ENCODE data around the gene SCAMP3.
"Not testable (repeated sequence)": the region's sequence is repeated elsewhere in the genome, so short reads cannot be mapped to it uniquely, and the experiment has no call there.

SCAMP3 gene

GRCh38 chr1:155245163-155245524 lies 17.0 kb downstream of the SCAMP3 start:
- in situ Hi-C loops (cut with HindIII; ENCODE audit: low pct_unique_long_range_greater_than_20kb, low sequenced_read_pairs) = no loop called here
- DNase-seq (ENCODE audit: low read depth in 1 of 2, low spot score in 1 of 2) = no peak
- no peak for TF ChIP-seq JUND (IDR thresholded peaks at IDR 0.05; ENCODE audit: low read depth)

- no peak for TF ChIP-seq JUND (IDR thresholded peaks at IDR 0.05; ENCODE audit: low read depth)
- peak; percentile 96 to 100 for DNase-seq (ENCODE audit: low read depth in 1 of 2, low spot score in 1 of 2)
- in situ Hi-C loops (cut with HindIII; ENCODE audit: low pct_unique_long_range_greater_than_20kb, low sequenced_read_pairs) = no loop called here
Observed at GRCh38 chr1:155244368-155245162, 17.6 kb downstream of the SCAMP3 start.

- TF ChIP-seq JUND (IDR thresholded peaks at IDR 0.05; ENCODE audit: low read depth) = no peak
- in situ Hi-C loops (cut with HindIII; ENCODE audit: low pct_unique_long_range_greater_than_20kb, low sequenced_read_pairs) = no loop called here
- no peak for DNase-seq (ENCODE audit: low read depth in 1 of 2, low spot score in 1 of 2)
Observed at GRCh38 chr1:155242805-155243358, 19.3 kb downstream of the SCAMP3 start.

GRCh38 chr1:155241841-155242264 lies 20.3 kb downstream of the SCAMP3 start:
- no peak for TF ChIP-seq JUND (IDR thresholded peaks at IDR 0.05; ENCODE audit: low read depth)
- DNase-seq (ENCODE audit: low read depth in 1 of 2, low spot score in 1 of 2) = no peak
- in situ Hi-C loops (cut with HindIII; ENCODE audit: low pct_unique_long_range_greater_than_20kb, low sequenced_read_pairs) = no loop called here

GRCh38 chr1:155241069-155241679 lies 21.0 kb downstream of the SCAMP3 start:
- in situ Hi-C loops (cut with HindIII; ENCODE audit: low pct_unique_long_range_greater_than_20kb, low sequenced_read_pairs) = no loop called here
- peak; percentile 80 to 92 for DNase-seq (ENCODE audit: low read depth in 1 of 2, low spot score in 1 of 2)
- TF ChIP-seq JUND (IDR thresholded peaks at IDR 0.05; ENCODE audit: low read depth) = 0 out of 2 replicates have a peak, but pooled peaks have one; percentile 14

- TF ChIP-seq JUND (IDR thresholded peaks at IDR 0.05; ENCODE audit: low read depth) = no peak
- no peak for DNase-seq (ENCODE audit: low read depth in 1 of 2, low spot score in 1 of 2)
- in situ Hi-C loops (cut with HindIII; ENCODE audit: low pct_unique_long_range_greater_than_20kb, low sequenced_read_pairs) = no loop called here
Observed at GRCh38 chr1:155236451-155236850, 25.7 kb downstream of the SCAMP3 start.

GRCh38 chr1:155235375-155235774 lies 26.8 kb downstream of the SCAMP3 start:
- in situ Hi-C loops (cut with HindIII; ENCODE audit: low pct_unique_long_range_greater_than_20kb, low sequenced_read_pairs); DNase-seq (ENCODE audit: low read depth in 1 of 2, low spot score in 1 of 2): not testable (repeated sequence)

GRCh38 chr1:155233502-155233901 lies 28.7 kb downstream of the SCAMP3 start:
- in situ Hi-C loops (cut with HindIII; ENCODE audit: low pct_unique_long_range_greater_than_20kb, low sequenced_read_pairs) = not testable (repeated sequence)

GRCh38 chr1:155232001-155232978 lies 29.9 kb downstream of the SCAMP3 start:
- in situ Hi-C loops (cut with HindIII; ENCODE audit: low pct_unique_long_range_greater_than_20kb, low sequenced_read_pairs); DNase-seq (ENCODE audit: low read depth in 1 of 2, low spot score in 1 of 2): not testable (repeated sequence)

More at GRCh38 chr1:155233502-155233901, 28.7 kb downstream of the SCAMP3 start:
- not testable (repeated sequence) for DNase-seq (ENCODE audit: low read depth in 1 of 2, low spot score in 1 of 2)

GRCh38 chr1:155231302-155231701 lies 30.9 kb downstream of the SCAMP3 start:
- DNase-seq (ENCODE audit: low read depth in 1 of 2, low spot score in 1 of 2); in situ Hi-C loops (cut with HindIII; ENCODE audit: low pct_unique_long_range_greater_than_20kb, low sequenced_read_pairs): not testable (repeated sequence)

- TF ChIP-seq JUND (IDR thresholded peaks at IDR 0.05; ENCODE audit: low read depth) = no peak
- DNase-seq (ENCODE audit: low read depth in 1 of 2, low spot score in 1 of 2) = no peak
- in situ Hi-C loops (cut with HindIII; ENCODE audit: low pct_unique_long_range_greater_than_20kb, low sequenced_read_pairs) = no loop called here
Observed at GRCh38 chr1:155228096-155228427, 34.1 kb downstream of the SCAMP3 start.

GRCh38 chr1:155227261-155228095 lies 34.7 kb downstream of the SCAMP3 start:
- in situ Hi-C loops (cut with HindIII; ENCODE audit: low pct_unique_long_range_greater_than_20kb, low sequenced_read_pairs) = no loop called here
- DNase-seq (ENCODE audit: low read depth in 1 of 2, low spot score in 1 of 2) = peak; percentile 99 to 100
- TF ChIP-seq JUND (IDR thresholded peaks at IDR 0.05; ENCODE audit: low read depth) = no peak

All from T47D (cell line).